HG02759 (cell line): Measurements from ENCODE around the gene GSTM2.
A peak's percentile ranks its signal among the peaks of the same experiment; 100 is the strongest.

Source experiments
- ATAC-seq: cut with Tn5 transposase; IDR thresholded peaks from one replicate; pipeline ENCODE4 v1.9.1; 2021; ENCODE audit warnings: mild to moderate bottlenecking, moderate library complexity; ENCODE audit not compliant: unreplicated experiment

The GSTM2 gene

GRCh38 chr1:109667452-109668122 lies at the start of gene GSTM2:
Gene GSTM2 (plus strand): TSS chr1:109668057. CDS start chr1:109668116, 59 bp downstream.
- ATAC-seq, result peak; percentile 98

GRCh38 chr1:109618661-109619575 lies 48.9 kb upstream of the GSTM2 start:
- ATAC-seq, result no peak

- peak; percentile 57 for ATAC-seq
Observed at GRCh38 chr1:109619576-109620400, 48.1 kb upstream of the GSTM2 start, which contains the start of the genes AMPD2 and GNAT2. Gene AMPD2 (plus strand): TSS chr1:109619837. CDS start chr1:109621176, 1,339 bp downstream. Gene GNAT2 (minus strand): TSS chr1:109619616. CDS start chr1:109612870, 6,746 bp downstream.

- no peak for ATAC-seq
Observed at GRCh38 chr1:109620401-109620791, 47.5 kb upstream of the GSTM2 start.

- peak; percentile 72 for ATAC-seq
Observed at GRCh38 chr1:109620841-109621286, 47.0 kb upstream of the GSTM2 start.

GRCh38 chr1:109621379-109622136 lies 46.3 kb upstream of the GSTM2 start:
- ATAC-seq, result no peak

GRCh38 chr1:109622137-109622892 lies 45.5 kb upstream of the GSTM2 start:
- no peak for ATAC-seq

- no peak for ATAC-seq
Observed at GRCh38 chr1:109622895-109623294, 45.0 kb upstream of the GSTM2 start.

- no peak for ATAC-seq
Observed at GRCh38 chr1:109623601-109624161, 44.2 kb upstream of the GSTM2 start.

GRCh38 chr1:109624201-109625010 lies 43.5 kb upstream of the GSTM2 start:
- ATAC-seq, result peak; percentile 32

- no peak for ATAC-seq
Observed at GRCh38 chr1:109625176-109625575, 42.7 kb upstream of the GSTM2 start.

GRCh38 chr1:109625601-109626560 lies 42.0 kb upstream of the GSTM2 start:
- ATAC-seq, result no peak

GRCh38 chr1:109626682-109627408 lies 41.0 kb upstream of the GSTM2 start:
- ATAC-seq, result no peak

- ATAC-seq, result no peak
Observed at GRCh38 chr1:109627692-109628399, 40.0 kb upstream of the GSTM2 start.

GRCh38 chr1:109628540-109629321 lies 39.1 kb upstream of the GSTM2 start:
- ATAC-seq, result no peak
